Caco-2 (cell line): ENCODE measurements around the gene CBR4. TPM values are rescaled to one million over a fixed set of nuclear protein-coding genes. Genes with fewer than 3 reads are reported as not detected.

ENCODE experiments used
- BruUV-seq: library from RNA; stranded (reverse); fragments of 400-500 nt; replicated peaks from 2 replicates; lab custom pipeline; 2021; lab: Mats Ljungman, UMichigan
- CTCF ChIA-PET: fragments of 300-600 bp; sonication (Branson Sonifier 250); formaldehyde crosslinking; loops from one replicate; lab custom pipeline; 2022; ENCODE audit warnings: antibody characterized with exemption; lab: Charles Lee
- POLR2A ChIA-PET: fragments of 300-600 bp; sonication (Branson Sonifier 250); formaldehyde crosslinking; loops from one replicate; lab custom pipeline; 2022; ENCODE audit warnings: antibody characterized with exemption; lab: Charles Lee
- DNase-seq, 2 experiments: peaks; one replicate each; pipeline versions ENCODE4 v3.0.0 to v3.0.0-alpha.2; 2020 to 2022
- H3K27me3 ChIP-seq: replicated peaks from 2 replicates; pipeline ENCODE4 v1.6.0; 2011; ENCODE audit warnings: low read length; ENCODE audit not compliant: control insufficient read depth, insufficient read depth
- H3K36me3 ChIP-seq: 2 replicates; pipeline ENCODE4 v1.5.1; 2011; ENCODE audit warnings: low read length; ENCODE audit not compliant: control insufficient read depth, insufficient read depth
- H3K4me1 ChIP-seq: fragments of 250-450 bp; sonication (Bioruptor Pico); 2 replicates; pipeline ENCODE4 v1.5.1; 2020; ENCODE audit warnings: mild to moderate bottlenecking
- H3K4me3 ChIP-seq: 2 replicates; pipeline ENCODE4 v1.5.1; 2011; ENCODE audit warnings: low read depth, mild to moderate bottlenecking, control low read depth, low read length
- H3K9me3 ChIP-seq: fragments of 250-450 bp; sonication (Bioruptor Pico); 2 replicates; pipeline ENCODE4 v1.5.1; 2020; ENCODE audit warnings: mild to moderate bottlenecking, moderate library complexity
- H3K27ac Mint-ChIP-seq: one replicate; pipeline ENCODE4 v1.8.0; 2022; ENCODE audit warnings: mixed read lengths; ENCODE audit not compliant: unreplicated experiment
- H3K27me3 Mint-ChIP-seq: one replicate; pipeline ENCODE4 v1.8.0; 2022; ENCODE audit warnings: mixed read lengths; ENCODE audit not compliant: insufficient read depth, unreplicated experiment
- H3K36me3 Mint-ChIP-seq: one replicate; pipeline ENCODE4 v1.8.0; 2022; ENCODE audit warnings: mild to moderate bottlenecking, mixed read lengths; ENCODE audit not compliant: insufficient read depth, unreplicated experiment
- H3K4me1 Mint-ChIP-seq: one replicate; pipeline ENCODE4 v1.8.0; 2022; ENCODE audit warnings: low read depth, mixed read lengths; ENCODE audit not compliant: unreplicated experiment
- H3K4me3 Mint-ChIP-seq: one replicate; pipeline ENCODE4 v1.8.0; 2022; ENCODE audit warnings: mild to moderate bottlenecking, moderate library complexity, mixed read lengths; ENCODE audit not compliant: unreplicated experiment
- H3K9me3 Mint-ChIP-seq: one replicate; pipeline ENCODE4 v1.8.0; 2022; ENCODE audit warnings: mixed read lengths; ENCODE audit not compliant: unreplicated experiment
- intact Hi-C: fragments of 100-400 bp; cut with micrococcal nuclease; formaldehyde crosslinking; loops from one replicate; pipeline ENCODE4 v1.10.0; 2022; ENCODE audit not compliant: unreplicated experiment
- total RNA-seq: library from RNA; stranded (reverse); gene quantifications from 2 replicates; pipeline ENCODE4 v1.2.3, GENCODE V29; 2022
- TF ChIP-seq, protein P1 (sequence below), 2 experiments: fragments of 200-600 bp in 1 of 2; IDR thresholded peaks; 1 replicate in 1 of 2; 2 replicates in 1 of 2; pipeline versions ENCODE4 v1.5.1 to v1.8.0; 2011 to 2022; ENCODE audit warnings: antibody characterized with exemption in 1 of 2, control low read depth in 1 of 2, inconsistent platforms in 1 of 2, low read depth in 1 of 2, low read length in 1 of 2, mild to moderate bottlenecking in 1 of 2, moderate library complexity in 1 of 2; ENCODE audit not compliant: insufficient read depth in 1 of 2, severe bottlenecking in 1 of 2, unreplicated experiment in 1 of 2

The CBR4 gene
- total RNA-seq, 1 experiment from 2014 or later: 22.5 TPM

DNA sequence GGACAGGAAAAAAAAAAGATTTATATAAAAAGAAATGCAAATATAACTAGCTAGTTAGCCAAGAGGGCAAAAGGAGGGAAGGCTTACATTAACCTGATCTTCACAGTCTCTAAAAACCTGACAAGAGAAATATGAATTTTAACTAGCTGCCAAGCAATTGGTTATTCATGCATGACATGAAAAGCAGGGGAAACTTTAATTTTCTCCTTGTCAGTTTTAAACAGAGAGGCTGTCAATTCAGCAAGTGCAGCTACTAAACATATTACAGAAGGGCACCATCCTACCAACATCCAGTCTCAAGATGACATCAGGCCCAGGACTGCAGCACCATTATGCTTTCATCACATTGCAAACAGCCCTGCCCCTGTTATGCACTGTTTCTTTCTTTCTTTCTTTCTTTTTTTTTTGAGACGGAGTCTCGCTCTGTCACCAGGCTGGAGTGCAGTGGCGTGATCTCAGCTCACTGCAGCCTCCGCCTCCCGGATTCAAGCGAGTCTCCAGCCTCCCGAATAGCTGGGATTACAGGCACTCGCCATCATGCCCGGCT, 38.9 kb upstream of the CBR4 start:
- Histone ChIP-seq H3K9me3 (no peaks in the 10 kb centered on the region), H3K4me3 (no peak overlapping the region), H3K4me1 (no peaks in the 10 kb centered on the region), H3K27me3 (no peaks in the 10 kb centered on the region), H3K36me3 (no peaks in the 10 kb centered on the region)
- no peak for DNase-seq
- Mint-ChIP-seq H3K36me3 (no peaks in the 10 kb centered on the region), H3K9me3 (no peaks in the 10 kb centered on the region), H3K4me1 (no peaks in the 10 kb centered on the region), H3K27me3 (no peaks in the 10 kb centered on the region), H3K4me3 (no peak overlapping the region), H3K27ac (no peak overlapping the region)
- no TSS peak for BruUV-seq
- intact Hi-C loops: no loop called here
- POLR2A ChIA-PET: no interaction called here
- TF ChIP-seq, protein P1, sequence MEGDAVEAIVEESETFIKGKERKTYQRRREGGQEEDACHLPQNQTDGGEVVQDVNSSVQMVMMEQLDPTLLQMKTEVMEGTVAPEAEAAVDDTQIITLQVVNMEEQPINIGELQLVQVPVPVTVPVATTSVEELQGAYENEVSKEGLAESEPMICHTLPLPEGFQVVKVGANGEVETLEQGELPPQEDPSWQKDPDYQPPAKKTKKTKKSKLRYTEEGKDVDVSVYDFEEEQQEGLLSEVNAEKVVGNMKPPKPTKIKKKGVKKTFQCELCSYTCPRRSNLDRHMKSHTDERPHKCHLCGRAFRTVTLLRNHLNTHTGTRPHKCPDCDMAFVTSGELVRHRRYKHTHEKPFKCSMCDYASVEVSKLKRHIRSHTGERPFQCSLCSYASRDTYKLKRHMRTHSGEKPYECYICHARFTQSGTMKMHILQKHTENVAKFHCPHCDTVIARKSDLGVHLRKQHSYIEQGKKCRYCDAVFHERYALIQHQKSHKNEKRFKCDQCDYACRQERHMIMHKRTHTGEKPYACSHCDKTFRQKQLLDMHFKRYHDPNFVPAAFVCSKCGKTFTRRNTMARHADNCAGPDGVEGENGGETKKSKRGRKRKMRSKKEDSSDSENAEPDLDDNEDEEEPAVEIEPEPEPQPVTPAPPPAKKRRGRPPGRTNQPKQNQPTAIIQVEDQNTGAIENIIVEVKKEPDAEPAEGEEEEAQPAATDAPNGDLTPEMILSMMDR (IDR thresholded peaks at IDR 0.05; ENCODE audit: insufficient read depth in 1 of 2, low read depth in 1 of 2, low read length in 1 of 2, severe bottlenecking in 1 of 2, unreplicated experiment in 1 of 2): no peak
- CTCF ChIA-PET: no interaction called here

DNA sequence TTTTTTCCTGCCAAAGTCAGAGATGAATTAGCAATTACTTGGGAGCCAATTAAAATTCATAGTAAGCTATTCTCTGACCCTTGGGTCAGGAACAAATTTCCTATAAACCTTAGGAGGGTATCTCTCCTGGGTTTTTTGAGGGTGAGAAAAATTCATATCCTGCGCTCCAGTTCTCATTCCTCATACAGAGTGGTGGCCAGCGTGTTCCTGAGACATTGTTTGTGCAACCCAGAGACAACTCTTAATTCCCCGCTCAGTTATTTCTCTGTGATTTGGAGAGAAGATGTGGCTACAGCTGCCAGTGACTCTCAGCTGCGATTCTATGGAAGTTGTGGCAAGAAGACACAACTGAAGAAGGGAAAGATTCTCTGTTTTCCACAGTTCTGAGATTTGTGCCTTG, 37.9 kb upstream of the CBR4 start:
- H3K9me3 Mint-ChIP-seq: no peaks in the 10 kb centered on the region
- no TSS peak for BruUV-seq
- H3K9me3 ChIP-seq: no peaks in the 10 kb centered on the region
- TF ChIP-seq, protein P1 (IDR thresholded peaks at IDR 0.05; ENCODE audit: insufficient read depth in 1 of 2, low read depth in 1 of 2, low read length in 1 of 2, severe bottlenecking in 1 of 2, unreplicated experiment in 1 of 2): no peak
- ChIA-PET POLR2A (no interaction called here), CTCF (no interaction called here)
- no peaks in the 10 kb centered on the region for H3K36me3 ChIP-seq
- H3K4me1 Mint-ChIP-seq: no peaks in the 10 kb centered on the region
- no peak for DNase-seq
- no peaks in the 10 kb centered on the region for H3K36me3 Mint-ChIP-seq
- no peak overlapping the region for H3K4me3 Mint-ChIP-seq
- H3K27ac Mint-ChIP-seq: no peak overlapping the region
- no peaks in the 10 kb centered on the region for H3K4me1 ChIP-seq
- H3K27me3 Mint-ChIP-seq: no peaks in the 10 kb centered on the region
- H3K27me3 ChIP-seq: no peaks in the 10 kb centered on the region
- H3K4me3 ChIP-seq: no peak overlapping the region
- intact Hi-C loops: no loop called here

DNA sequence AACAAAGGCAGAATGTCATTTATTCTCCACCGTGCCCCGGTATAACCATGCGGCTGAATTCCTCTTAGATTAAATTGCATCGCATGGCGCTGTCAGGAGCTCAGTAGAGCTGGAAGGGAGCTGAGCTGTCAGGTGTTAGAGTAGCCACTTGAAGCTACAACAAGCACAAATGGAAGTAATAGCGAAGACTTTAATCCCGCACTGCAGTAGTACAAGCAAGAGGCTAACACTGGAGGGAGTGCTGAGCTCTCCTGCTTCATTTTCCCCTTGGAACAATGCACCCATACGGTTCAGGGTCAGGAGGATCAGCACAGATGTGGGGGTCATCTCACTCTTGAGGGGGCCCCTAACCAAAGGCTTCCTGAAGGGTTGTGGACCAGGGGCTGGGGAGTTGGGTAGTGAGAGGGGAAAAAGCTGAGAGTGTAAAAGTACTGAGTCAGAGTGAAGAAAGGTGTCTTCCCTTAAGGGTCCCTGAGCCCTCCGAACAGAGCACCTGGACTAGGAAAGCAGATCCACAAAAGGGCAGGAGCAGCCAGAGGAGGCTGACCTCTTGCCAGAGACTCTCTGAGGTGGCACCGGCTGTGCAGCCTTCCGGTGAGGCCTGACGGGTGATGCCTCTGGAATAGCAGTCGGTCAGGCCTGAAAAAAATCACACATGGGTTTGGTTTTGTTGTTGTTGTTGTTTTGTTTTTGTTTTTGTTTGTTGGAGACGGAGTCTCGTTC, 36.0 kb upstream of the CBR4 start:
- intact Hi-C loops: no loop called here
- Histone ChIP-seq H3K9me3 (no peaks in the 10 kb centered on the region), H3K4me3 (no peak overlapping the region), H3K36me3 (no peaks in the 10 kb centered on the region), H3K4me1 (no peaks in the 10 kb centered on the region), H3K27me3 (no peaks in the 10 kb centered on the region)
- DNase-seq: no peak
- BruUV-seq: no TSS peak
- no peak overlapping the region for H3K4me3 Mint-ChIP-seq
- ChIA-PET CTCF (interaction anchor here (1.6 kb wide), 1 partner anchor 24 kb away, joined by 5 read pairs; no protein-coding TSS in a partner anchor), POLR2A (no interaction called here)
- H3K27me3 Mint-ChIP-seq: no peaks in the 10 kb centered on the region
- TF ChIP-seq, protein P1 (IDR thresholded peaks at IDR 0.05; ENCODE audit: insufficient read depth in 1 of 2, low read depth in 1 of 2, low read length in 1 of 2, severe bottlenecking in 1 of 2, unreplicated experiment in 1 of 2): no peak
- H3K9me3 Mint-ChIP-seq: no peaks in the 10 kb centered on the region
- H3K27ac Mint-ChIP-seq: no peak overlapping the region
- H3K4me1 Mint-ChIP-seq: no peaks in the 10 kb centered on the region
- H3K36me3 Mint-ChIP-seq: no peaks in the 10 kb centered on the region
